T-helper 1 cell treated with Interleukin-12 subunit alpha and Interleukin-12 subunit beta and Interleukin-4 antibody, amounts not matched to agents 30 μg/mL and 1 μg/mL, for 36 hours (primary cell): ENCODE results near the gene CPB1.

Experiments
- H3K27ac Mint-ChIP-seq: one replicate; pipeline ENCODE4 v1.8.0; 2021; ENCODE audit warnings: mild to moderate bottlenecking, mixed read lengths
- H3K27me3 Mint-ChIP-seq: one replicate; pipeline ENCODE4 v1.8.0; 2021; ENCODE audit warnings: low read depth, mixed read lengths
- H3K36me3 Mint-ChIP-seq: one replicate; pipeline ENCODE4 v1.8.0; 2021; ENCODE audit warnings: low read depth, mixed read lengths
- H3K4me1 Mint-ChIP-seq: one replicate; pipeline ENCODE4 v1.8.0; 2021; ENCODE audit warnings: low read depth, mixed read lengths
- H3K4me3 Mint-ChIP-seq: one replicate; pipeline ENCODE4 v1.8.0; 2021; ENCODE audit warnings: mild to moderate bottlenecking, moderate library complexity, mixed read lengths
- H3K9me3 Mint-ChIP-seq: one replicate; pipeline ENCODE4 v1.8.0; 2021; ENCODE audit warnings: mixed read lengths

Gene CPB1

GRCh38 chr3:148816427-148816826, 11.2 kb upstream of the CPB1 start:
- peaks cover 3% of the 10 kb centered on the region for H3K27me3 Mint-ChIP-seq
- no peaks in the 10 kb centered on the region for H3K4me1 Mint-ChIP-seq
- H3K9me3 Mint-ChIP-seq, result no peaks in the 10 kb centered on the region
- H3K36me3 Mint-ChIP-seq, result no peaks in the 10 kb centered on the region
- no peak overlapping the region for H3K4me3 Mint-ChIP-seq
- H3K27ac Mint-ChIP-seq, result no peak overlapping the region

- no peaks in the 10 kb centered on the region for H3K9me3 Mint-ChIP-seq
- no peaks in the 10 kb centered on the region for H3K4me1 Mint-ChIP-seq
- no peak overlapping the region for H3K4me3 Mint-ChIP-seq
- H3K27ac Mint-ChIP-seq, result no peak overlapping the region
- no peaks in the 10 kb centered on the region for H3K36me3 Mint-ChIP-seq
- peaks cover 3% of the 10 kb centered on the region for H3K27me3 Mint-ChIP-seq
Measured at GRCh38 chr3:148816981-148817525, 10.6 kb upstream of the CPB1 start.

- Mint-ChIP-seq H3K4me3 (no peak overlapping the region), H3K9me3 (no peaks in the 10 kb centered on the region), H3K4me1 (no peaks in the 10 kb centered on the region), H3K36me3 (no peaks in the 10 kb centered on the region), H3K27ac (no peak overlapping the region), H3K27me3 (peaks cover 2% of the 10 kb centered on the region)
Measured at GRCh38 chr3:148820361-148821245, 7.0 kb upstream of the CPB1 start.

GRCh38 chr3:148823026-148823425, 4.6 kb upstream of the CPB1 start:
- Mint-ChIP-seq H3K36me3 (no peaks in the 10 kb centered on the region), H3K4me3 (no peak overlapping the region), H3K9me3 (no peaks in the 10 kb centered on the region), H3K27me3 (no peaks in the 10 kb centered on the region), H3K4me1 (no peaks in the 10 kb centered on the region), H3K27ac (no peak overlapping the region)

- no peak overlapping the region for H3K27ac Mint-ChIP-seq
- H3K27me3 Mint-ChIP-seq, result no peaks in the 10 kb centered on the region
- H3K4me3 Mint-ChIP-seq, result no peak overlapping the region
- H3K36me3 Mint-ChIP-seq, result no peaks in the 10 kb centered on the region
- H3K9me3 Mint-ChIP-seq, result no peaks in the 10 kb centered on the region
- no peaks in the 10 kb centered on the region for H3K4me1 Mint-ChIP-seq
Measured at GRCh38 chr3:148825476-148825875, 2.1 kb upstream of the CPB1 start.

- Mint-ChIP-seq H3K27ac (no peak overlapping the region), H3K36me3 (no peaks in the 10 kb centered on the region), H3K4me3 (no peak overlapping the region), H3K27me3 (no peaks in the 10 kb centered on the region), H3K9me3 (no peaks in the 10 kb centered on the region), H3K4me1 (no peaks in the 10 kb centered on the region)
Measured at GRCh38 chr3:148828136-148828690, 602 bp downstream of the CPB1 start.

GRCh38 chr3:148829926-148830325, 2.3 kb downstream of the CPB1 start:
- no peaks in the 10 kb centered on the region for H3K9me3 Mint-ChIP-seq
- H3K36me3 Mint-ChIP-seq, result no peaks in the 10 kb centered on the region
- H3K27ac Mint-ChIP-seq, result no peak overlapping the region
- no peaks in the 10 kb centered on the region for H3K4me1 Mint-ChIP-seq
- H3K4me3 Mint-ChIP-seq, result no peak overlapping the region
- no peaks in the 10 kb centered on the region for H3K27me3 Mint-ChIP-seq

GRCh38 chr3:148833223-148833622, 5.6 kb downstream of the CPB1 start:
- Mint-ChIP-seq H3K9me3 (no peaks in the 10 kb centered on the region), H3K27ac (no peak overlapping the region), H3K4me3 (no peak overlapping the region), H3K36me3 (no peaks in the 10 kb centered on the region), H3K4me1 (no peaks in the 10 kb centered on the region), H3K27me3 (no peaks in the 10 kb centered on the region)

- Mint-ChIP-seq H3K27ac (no peak overlapping the region), H3K36me3 (no peaks in the 10 kb centered on the region), H3K9me3 (no peaks in the 10 kb centered on the region), H3K4me1 (no peaks in the 10 kb centered on the region), H3K4me3 (no peak overlapping the region), H3K27me3 (peaks cover 3% of the 10 kb centered on the region)
Measured at GRCh38 chr3:148839805-148840204, 12.2 kb downstream of the CPB1 start.

- Mint-ChIP-seq H3K4me1 (no peaks in the 10 kb centered on the region), H3K36me3 (no peaks in the 10 kb centered on the region), H3K27ac (no peak overlapping the region), H3K27me3 (peaks cover 3% of the 10 kb centered on the region), H3K4me3 (no peak overlapping the region), H3K9me3 (no peaks in the 10 kb centered on the region)
Measured at GRCh38 chr3:148840451-148840850, 12.8 kb downstream of the CPB1 start.

- no peak overlapping the region for H3K27ac Mint-ChIP-seq
- peaks cover 3% of the 10 kb centered on the region for H3K27me3 Mint-ChIP-seq
- H3K4me1 Mint-ChIP-seq, result no peaks in the 10 kb centered on the region
- no peaks in the 10 kb centered on the region for H3K9me3 Mint-ChIP-seq
- H3K36me3 Mint-ChIP-seq, result no peaks in the 10 kb centered on the region
- no peak overlapping the region for H3K4me3 Mint-ChIP-seq
Measured at GRCh38 chr3:148845756-148846395, 18.3 kb downstream of the CPB1 start.

GRCh38 chr3:148847351-148847750, 19.7 kb downstream of the CPB1 start:
- Mint-ChIP-seq H3K36me3 (no peaks in the 10 kb centered on the region), H3K27me3 (peaks cover 3% of the 10 kb centered on the region), H3K27ac (no peak overlapping the region), H3K4me1 (no peaks in the 10 kb centered on the region), H3K4me3 (no peak overlapping the region), H3K9me3 (no peaks in the 10 kb centered on the region)

GRCh38 chr3:148848410-148848809, 20.8 kb downstream of the CPB1 start:
- no peak overlapping the region for H3K27ac Mint-ChIP-seq
- no peak overlapping the region for H3K4me3 Mint-ChIP-seq
- H3K36me3 Mint-ChIP-seq, result no peaks in the 10 kb centered on the region
- H3K9me3 Mint-ChIP-seq, result no peaks in the 10 kb centered on the region
- H3K27me3 Mint-ChIP-seq, result no peaks in the 10 kb centered on the region
- H3K4me1 Mint-ChIP-seq, result no peaks in the 10 kb centered on the region

- Mint-ChIP-seq H3K36me3 (no peaks in the 10 kb centered on the region), H3K9me3 (no peaks in the 10 kb centered on the region), H3K27me3 (peaks cover 5% of the 10 kb centered on the region), H3K4me1 (no peaks in the 10 kb centered on the region), H3K4me3 (no peak overlapping the region), H3K27ac (no peak overlapping the region)
Measured at GRCh38 chr3:148852271-148852992, 24.8 kb downstream of the CPB1 start.
